GM18526 (cell line): Measurements from ENCODE around the gene TDRD3.
A peak's percentile ranks its signal among the peaks of the same experiment; 100 is the strongest.

Experiments
- POLR2A ChIP-seq: IDR thresholded peaks from 3 replicates; pipeline ENCODE4 v1.6.1; 2011; ENCODE audit not compliant: insufficient read length; ENCODE audit errors: extremely low read depth

TDRD3 gene

DNA sequence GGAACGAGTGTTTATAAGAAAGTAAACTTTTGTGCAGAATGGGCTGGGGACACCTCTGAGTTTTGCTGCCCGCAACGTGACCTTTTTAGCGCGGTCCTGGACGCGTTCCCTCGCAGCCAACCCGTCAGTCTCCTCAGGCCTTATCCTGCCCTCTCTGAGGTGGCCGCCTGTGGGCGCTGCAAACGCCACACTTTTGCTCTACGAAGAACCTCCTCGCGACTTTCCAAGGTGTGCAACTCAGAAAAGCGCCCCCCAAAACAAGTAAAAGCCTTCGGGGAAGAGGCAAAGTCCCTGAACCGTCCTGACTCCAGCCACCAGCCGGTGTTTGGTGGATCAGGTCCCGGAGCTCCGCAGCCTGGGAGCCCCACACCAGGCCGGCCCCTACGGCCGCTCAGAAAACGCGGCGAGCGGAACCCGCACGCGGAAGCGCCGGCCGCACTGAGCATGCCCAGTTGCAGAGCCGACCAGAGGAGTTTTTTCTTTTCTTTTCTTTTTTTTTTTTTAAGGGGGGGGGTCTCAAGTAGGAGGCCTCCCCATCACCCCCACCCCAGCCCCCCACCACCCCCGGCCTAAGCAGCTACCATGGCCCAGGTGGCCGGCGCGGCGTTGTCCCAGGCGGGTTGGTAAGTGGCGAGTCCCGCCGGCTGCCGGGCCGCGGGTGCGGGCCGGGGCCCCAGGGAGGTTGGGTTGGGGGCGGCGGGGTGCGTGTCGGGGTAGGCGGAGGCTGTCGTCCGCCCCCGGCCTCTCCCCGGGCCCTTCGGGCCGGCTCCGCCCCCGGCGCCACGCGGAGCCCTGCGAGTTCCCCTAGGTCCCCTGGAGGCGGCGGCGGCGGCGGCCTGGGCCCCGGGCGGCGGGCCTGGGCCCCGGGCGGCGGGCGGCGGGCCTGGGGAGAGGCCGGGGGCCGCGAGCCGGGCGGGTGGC, at the start of gene TDRD3:
TSS of gene TDRD3 (plus strand) at position 438 of the 921 bp plus-strand sequence. CDS start at position 583, 145 bp downstream.
- TF ChIP-seq POLR2A, result peak; percentile 73

DNA sequence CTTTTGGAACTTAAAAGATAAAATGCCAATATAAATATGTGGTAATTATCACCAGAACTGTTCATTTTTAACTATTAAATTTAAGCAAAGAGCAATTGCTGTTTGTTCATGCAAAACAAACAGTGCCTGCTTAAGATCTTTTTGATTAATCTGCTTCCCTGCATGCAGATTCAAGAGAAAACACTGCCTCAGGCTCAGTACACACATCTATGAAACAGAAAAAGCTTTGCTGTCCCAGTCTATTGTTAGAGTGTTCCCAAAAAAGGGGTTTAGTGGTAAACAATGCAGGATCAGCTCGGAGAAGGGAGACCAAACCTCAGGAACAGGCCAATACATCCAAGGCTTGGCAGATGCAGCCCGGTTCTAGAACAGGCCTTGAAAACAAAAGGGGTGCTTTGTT, 49.3 kb upstream of the TDRD3 start:
- no peak for TF ChIP-seq POLR2A

DNA sequence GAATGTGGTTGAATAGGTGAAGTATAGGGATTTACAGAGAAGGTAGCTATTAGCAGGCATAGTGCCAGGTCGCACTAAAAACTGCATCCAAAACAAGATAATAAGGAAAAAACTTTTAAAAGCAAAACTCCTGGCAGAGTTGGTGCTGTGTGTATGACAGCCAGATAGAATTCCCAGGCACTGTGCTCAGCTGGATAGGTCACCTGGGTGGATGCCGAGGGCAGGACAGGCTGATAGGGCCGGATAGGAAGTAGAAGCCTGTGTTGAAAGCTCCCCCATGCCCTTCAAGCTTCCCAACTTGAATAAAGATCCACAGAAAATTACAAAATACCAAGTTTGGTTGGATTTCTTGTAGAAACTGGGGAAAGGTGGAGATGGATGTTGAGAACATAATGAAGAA, 48.9 kb upstream of the TDRD3 start:
- TF ChIP-seq POLR2A, result no peak

DNA sequence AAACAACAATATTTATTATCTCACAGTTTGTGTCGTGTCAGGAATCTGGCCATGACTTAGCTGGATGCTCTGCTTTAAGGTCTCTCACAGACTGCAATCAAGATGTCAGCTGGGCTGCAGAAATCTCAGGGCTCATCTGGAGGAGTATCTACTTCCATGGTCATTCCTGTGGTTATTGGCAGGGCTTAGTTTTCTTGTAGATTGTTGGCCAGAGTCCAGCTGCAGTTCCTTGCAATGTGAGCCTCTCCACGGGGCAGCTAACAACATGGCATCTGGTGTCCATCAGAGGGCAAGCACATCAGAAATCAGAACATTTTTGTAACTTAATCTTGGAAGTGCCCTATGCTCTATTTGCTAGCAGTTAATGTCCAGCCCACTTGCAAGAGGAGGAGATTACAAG, 45.7 kb upstream of the TDRD3 start:
- TF ChIP-seq POLR2A, result no peak

DNA sequence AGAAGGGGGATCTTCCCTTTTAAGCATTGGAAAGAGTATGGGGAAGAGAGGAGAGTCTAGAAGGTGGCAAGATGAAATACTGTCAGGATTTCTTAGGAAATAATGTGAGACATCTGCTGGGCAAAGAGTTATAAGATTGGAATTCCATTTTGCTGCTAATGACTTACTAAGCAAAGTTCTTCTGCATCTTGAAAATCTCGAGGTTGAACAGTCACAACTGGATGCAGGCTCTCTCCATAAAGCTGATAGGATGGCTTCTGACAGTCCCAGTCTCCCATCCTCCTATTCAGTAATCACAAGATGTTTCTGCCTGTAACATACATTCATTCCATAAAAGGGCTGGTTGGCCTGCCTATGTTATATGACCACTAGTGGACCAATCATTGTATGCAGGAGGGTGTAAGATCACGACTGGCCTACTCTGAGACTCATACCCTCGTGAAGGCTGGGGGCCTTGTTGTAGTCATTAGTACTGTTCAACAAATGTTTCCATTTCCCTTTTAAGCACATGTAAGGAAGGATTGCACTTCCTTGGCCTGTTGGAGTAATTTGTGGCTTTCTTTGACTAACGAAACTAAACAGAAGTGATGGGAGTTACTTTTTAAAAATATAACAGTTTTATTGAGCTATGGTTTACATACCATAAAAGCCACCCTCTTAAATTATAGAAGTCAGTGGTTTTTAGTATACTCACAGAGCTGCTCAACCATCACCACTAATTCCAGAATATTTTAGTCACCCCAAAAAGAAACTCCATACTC, 45.0 kb upstream of the TDRD3 start:
- no peak for TF ChIP-seq POLR2A

DNA sequence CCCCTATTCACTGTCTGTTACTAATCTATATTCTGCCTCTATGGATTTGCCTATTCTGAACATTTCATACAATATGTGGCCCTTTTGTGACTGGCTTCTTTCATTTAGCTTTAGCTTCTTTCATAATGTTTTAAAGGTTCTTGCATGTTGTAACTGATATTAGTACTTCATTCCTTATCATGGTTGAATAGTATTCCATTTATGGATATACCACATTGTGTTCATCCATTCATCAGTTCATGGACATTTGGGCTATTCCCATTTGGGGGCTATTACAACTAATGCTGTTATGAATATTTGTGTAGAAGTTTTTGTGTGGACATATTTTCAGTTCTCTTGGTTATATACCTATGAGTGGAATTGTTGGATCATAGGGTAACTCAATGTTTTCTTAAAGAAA, 44.4 kb upstream of the TDRD3 start:
- no peak for TF ChIP-seq POLR2A

DNA sequence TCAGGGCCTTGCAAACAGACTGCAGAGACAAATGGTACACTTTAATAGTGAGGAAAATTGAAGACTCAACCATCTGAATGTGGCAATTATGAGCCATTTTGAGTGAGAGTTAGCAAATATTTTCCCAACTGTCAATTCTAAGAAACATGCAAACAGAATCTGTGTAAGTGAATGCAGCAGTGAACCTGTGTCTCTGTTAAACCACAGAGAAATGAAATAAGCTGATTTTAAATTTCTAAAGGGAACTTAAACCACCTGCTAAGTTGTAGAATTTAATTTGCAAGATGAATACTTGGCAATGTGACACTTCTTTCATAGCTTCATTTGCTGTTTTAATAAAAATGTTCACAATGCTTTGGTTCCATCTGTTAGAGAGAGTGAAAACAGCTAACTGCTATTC, 42.0 kb upstream of the TDRD3 start:
- no peak for TF ChIP-seq POLR2A

DNA sequence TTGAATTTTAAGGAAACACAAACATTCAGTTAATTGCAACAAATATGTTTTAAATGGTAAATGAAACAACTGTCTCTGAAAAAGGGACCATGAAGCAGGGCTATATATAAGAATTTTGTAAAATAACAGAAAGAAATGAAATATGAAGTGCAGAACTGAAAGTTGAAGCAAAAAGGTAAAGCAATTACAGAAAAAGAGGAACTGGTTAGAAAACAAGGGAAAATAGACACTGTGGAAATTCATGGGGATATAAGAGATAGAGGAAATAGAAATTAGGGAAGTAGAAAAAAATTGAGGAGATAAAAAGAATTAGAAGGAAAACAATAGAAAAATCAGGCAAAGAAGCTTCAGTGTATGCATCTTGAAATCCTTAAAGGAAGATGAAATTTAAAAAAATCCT, 40.0 kb upstream of the TDRD3 start:
- TF ChIP-seq POLR2A, result no peak

DNA sequence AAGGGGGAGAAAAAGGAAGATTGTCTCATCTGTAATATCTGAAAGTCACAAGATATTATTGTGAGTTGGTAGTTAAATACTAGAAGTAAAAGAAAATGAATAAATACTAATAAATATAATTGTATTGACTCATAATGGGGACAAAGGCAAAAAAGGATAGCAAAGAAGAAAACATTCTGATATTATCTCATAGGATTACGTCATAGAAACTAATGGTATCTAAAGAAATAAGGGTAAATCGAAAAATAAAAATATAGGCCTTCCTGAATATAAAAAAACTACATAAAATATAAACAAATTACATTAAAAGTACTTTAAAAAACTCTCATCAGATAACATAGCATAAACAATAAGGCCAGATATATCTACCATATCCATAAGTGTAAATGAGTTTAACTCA, 38.6 kb upstream of the TDRD3 start:
- no peak for TF ChIP-seq POLR2A

DNA sequence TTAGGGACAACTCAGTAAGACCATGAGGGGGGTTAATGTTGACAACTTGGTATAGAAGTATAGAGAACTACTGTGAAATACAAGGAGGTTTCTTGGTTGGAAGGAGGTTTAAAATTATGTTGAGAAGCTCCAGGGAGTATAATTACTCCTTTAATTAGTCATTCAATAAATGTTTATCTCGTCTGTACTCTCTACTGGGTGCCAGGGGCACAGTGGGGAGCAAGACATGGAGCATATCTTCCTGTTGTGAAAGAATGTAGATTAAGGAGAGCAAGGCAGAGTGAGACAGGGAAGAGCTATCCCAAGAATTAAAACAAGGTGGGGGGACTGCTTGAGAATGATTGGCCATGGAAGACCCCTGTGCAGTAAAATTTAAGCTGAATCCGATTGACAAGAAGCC, 33.7 kb upstream of the TDRD3 start:
- TF ChIP-seq POLR2A, result no peak

DNA sequence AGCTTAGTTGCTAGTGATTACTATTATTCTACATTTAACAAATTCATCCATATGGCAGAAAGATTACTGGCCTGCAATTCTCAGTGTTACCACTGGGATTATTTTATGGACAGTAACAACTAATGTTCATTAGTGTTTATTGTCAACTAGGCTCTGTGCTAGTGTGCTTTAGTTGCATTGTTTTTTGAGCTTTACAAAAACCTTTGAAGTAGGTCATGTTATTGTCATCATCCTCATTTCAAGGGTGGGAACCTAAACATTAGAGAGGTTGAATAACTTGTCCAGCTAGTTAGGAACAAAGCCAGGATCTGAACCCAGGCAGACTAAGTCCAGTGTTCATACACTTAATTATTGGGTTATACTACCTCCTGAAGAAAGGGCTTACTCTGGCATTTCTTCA, 27.8 kb upstream of the TDRD3 start:
- no peak for TF ChIP-seq POLR2A

DNA sequence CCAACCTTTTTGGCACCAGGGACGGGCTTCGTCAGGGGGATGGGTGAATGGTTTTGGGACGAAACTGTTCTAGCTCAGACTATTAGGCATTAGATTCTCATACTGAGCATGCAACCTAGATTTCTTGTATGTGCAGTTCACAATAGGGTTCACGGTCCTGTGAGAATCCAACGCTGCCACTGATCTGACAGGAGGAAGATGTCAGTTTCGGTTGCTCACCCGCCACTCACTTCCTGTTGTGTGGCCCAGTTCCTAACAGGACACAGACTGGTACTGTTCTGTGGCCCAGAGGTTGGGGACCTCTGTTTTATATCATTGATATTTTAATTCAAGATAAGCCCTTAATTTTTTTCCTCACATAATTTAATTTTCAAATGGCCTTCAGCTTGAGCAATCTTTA, 26.7 kb upstream of the TDRD3 start:
- TF ChIP-seq POLR2A, result no peak

DNA sequence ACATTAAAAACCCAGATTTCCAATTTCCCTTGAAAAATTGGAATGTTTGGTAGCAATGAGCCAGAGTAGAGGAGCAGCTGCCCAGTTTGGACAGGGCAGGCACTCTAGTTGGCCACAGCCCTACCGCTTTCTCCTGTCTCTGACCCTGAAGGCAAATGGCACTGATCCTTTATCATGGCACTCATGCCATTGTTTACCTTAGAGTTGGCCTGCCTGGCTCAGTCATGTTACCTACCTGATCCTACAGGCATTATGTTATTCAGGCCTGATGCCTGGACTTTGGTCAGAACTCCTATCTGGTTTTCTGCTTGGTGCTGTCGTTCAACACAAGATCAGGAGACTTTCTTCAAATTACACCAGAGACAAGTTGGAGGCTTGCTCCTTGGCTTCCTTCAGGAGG, 24.9 kb upstream of the TDRD3 start:
- no peak for TF ChIP-seq POLR2A

DNA sequence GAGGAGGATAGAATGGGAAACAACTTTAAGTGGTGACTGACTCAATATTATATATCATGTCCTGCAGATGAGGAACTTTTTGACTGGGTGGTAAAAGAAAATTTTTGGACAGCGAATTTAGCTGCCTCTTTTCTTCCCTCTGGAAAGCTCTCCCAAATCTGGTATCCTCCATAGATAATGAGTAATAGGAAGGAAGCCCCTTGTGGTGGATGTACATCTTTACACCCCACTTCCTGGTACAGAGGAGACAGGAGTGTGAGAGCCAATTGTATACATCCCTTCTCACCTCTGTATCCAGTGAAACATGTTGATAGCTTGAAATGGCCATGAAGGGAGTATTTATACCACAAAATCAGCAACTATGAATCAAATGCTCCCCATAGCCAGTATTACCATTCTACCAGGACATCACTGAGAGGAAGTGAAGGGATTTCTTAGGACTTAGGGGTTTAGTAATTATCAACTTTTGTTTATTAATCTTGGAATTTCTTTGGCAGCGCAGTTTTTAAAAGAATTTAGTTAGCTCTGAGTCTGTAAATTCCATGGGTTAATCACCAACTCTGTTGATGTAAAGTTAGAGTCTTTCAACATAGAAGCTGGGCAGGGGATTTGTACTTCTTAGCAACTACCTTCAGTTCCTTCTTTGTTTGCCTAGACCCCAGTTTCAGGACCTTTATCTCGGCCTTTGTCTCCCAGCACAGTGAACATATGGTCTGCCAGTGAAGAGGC, 17.0 kb upstream of the TDRD3 start:
- TF ChIP-seq POLR2A, result no peak

DNA sequence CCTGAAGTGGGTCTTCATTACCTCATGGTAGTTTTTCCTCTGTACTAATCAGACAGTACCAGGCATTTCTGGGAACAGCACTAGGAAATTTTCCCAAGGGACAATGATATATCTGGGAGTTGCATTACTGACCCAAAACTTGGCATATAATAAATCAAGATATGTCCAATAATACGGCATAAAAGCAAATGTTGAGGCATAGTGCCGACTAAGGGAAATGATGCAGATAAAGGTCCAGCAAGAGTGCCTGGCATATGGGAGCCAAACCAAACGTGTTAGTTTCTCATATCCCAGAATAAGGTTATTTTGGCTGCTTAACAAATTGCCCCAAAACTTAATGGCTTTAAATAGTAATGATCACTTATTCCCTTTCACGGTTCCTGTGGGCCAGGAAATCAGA, 12.1 kb upstream of the TDRD3 start:
- TF ChIP-seq POLR2A, result no peak

DNA sequence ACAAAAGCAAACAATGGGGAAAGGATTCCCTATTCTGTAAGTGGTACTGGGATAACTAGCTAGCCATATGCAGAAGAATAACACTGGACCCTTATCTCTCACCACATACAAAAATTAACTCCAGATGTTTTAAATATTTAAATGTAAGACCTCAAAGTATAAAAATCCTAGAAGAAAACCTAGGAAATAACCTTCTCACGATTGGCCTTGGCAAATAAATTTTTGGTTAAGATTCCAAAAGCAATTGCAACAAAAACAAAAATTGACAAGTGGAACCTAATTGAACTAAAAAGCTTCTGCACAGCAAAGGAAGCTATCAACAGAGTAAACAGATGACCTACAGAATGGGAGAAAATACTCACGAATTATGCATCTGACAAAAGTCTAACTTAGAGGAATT, 10.8 kb upstream of the TDRD3 start:
- no peak for TF ChIP-seq POLR2A
